ENCODE data around the gene NCEH1.
"Not testable (repeated sequence)": the region's sequence is repeated elsewhere in the genome, so short reads cannot be mapped to it uniquely, and the experiment has no call there.

The NCEH1 gene

DNA sequence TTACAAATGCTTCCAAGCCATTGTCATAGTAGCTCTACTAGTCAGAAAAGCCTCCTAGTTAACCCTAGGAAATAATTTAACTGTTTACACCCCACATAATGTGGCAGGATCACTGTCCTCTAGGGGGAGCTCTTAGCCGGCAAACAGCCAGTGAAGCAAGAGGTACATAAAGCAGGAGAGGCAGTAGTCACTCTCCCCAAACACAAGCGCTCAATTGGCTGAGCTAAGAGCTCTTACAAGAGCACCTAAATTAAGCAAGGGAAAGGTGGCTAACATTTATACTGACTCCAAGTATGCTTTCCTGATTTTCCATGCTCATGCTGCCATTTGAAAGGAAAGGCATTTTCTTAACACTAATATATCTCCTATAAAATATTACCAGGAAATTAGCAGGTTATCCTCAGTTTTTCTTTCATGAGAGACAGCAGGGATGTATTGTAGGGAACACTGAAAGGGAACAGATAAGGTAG lies 37.6 kb downstream of the NCEH1 start:
- DNase-seq, result peak; percentile 77

DNA sequence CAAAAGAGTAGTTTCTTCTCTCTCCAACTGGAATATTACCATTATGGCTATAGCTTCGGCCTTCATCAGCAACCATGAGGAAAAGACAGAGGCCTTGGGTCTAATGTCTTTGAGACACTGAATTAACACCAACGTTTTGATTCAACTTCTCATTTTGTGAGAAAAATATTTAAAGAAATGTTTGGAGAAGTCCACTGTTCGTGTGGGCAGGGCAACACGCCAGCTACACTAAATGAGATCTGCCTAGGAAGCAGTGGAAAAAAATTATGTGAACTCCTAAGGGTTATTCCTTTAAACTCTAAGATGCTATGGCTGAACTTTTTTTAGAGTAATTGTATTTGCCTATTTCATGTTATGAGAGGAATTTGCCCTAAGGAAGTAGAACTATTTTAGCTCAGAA lies 41.8 kb downstream of the NCEH1 start:
- DNase-seq, result no peak

DNA sequence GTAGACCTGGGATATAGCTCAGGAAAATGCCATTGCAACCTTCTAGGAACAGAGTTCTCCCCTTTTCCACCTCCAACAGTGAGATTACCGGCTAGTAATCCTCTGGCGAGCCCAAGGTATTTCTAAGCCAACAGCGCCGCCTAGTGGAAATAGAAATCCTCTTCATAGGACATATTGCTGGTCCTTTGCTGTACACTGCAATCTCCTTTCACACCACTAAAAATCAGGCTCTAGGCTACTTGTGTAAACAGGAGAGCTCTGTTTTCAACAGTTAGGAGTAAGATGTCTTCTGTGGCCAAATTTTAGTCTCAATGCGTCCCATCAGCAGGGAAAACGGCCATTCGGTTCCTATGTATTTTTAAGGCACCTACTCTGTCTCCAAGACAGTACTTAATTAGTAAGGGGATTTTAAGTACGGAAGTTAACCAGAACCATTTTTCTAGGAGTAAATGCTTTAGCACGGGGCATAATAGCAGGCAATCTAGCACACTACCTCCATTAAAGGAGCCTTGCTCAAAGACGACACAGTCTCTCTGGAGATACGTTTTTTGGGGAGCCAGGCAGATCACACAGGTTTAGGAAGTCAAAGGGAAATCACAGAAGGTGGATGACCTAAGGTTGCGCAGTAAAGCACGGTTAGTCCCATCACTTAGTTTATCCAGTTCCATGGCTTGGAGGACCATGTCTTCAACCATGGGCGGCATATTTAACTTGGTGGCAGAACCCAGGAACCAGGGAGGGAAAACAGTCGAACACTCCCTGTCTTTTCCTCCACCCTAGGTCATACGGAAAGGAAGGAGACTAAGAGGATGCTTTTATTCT lies 43.8 kb downstream of the NCEH1 start:
- peak; percentile 83 for DNase-seq

DNA sequence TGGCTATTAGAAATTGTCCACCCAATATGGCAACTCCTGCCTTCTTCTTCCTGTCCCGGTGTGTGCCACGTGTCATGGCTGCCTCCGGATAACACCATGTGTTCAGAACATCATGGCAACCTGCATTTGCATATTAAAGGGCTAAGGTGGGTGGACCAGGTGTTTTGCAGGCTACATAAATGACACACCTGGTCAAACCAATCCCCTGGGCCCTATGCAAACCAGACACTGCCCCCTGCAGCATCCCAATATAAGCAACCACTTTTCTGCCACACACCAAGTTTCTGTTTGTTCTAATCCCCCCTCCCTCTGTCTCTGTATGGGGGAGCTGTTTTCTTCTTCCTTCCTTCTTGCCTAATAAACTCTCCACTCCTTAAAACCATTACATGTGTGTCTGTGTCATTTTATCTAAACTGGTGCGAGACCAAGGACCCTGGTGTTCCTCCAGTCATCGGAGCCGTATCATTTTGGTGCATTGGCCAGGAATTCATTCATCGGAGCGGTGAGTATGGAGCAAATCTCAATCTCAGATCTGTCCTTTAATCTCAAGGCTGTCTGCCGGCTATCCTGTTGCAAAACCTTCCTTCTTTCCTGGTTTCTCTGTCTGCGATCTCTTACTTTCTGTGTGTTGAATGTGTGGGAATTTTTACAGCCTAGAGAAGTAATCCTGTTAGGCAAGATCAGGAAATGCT lies 44.5 kb downstream of the NCEH1 start:
- DNase-seq, result no peak

DNA sequence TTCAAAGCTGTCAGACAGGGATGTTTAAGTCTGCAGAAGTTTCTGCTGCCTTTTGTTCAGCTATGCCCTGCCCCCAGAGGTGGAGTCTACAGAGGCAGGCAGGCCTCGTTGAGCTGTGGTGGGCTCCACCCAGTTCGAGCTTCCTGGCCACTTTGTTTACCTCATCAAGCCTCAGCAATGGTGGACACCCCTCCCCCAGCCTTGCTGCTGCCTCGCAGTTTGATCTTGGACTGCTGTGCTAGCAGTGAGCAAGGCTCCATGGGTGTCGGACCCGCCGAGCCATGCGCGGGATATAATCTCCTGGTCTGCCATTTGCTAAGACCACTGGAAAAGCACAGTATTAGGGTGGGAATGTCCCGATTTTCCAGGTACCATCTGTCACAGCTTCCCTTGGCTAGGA lies 45.4 kb downstream of the NCEH1 start:
- not testable (repeated sequence) for DNase-seq

DNA sequence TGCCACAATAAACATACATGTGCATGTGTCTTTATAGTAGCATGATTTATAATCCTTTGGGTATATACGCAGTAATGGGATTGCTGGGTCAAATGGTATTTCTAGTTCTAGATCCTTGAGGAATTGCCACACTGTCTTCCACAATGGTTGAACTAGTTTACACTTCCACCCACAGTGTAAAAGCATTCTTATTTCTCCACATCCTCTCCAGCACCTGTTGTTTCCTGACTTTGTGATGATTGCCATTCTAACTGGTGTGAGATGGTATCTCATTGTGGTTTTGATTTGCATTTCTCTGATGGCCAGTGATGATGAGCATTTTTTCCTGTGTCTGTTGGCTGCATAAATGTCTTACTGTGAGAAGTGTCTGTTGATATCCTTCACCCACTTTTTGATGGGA lies 50.4 kb downstream of the NCEH1 start:
- not testable (repeated sequence) for DNase-seq

DNA sequence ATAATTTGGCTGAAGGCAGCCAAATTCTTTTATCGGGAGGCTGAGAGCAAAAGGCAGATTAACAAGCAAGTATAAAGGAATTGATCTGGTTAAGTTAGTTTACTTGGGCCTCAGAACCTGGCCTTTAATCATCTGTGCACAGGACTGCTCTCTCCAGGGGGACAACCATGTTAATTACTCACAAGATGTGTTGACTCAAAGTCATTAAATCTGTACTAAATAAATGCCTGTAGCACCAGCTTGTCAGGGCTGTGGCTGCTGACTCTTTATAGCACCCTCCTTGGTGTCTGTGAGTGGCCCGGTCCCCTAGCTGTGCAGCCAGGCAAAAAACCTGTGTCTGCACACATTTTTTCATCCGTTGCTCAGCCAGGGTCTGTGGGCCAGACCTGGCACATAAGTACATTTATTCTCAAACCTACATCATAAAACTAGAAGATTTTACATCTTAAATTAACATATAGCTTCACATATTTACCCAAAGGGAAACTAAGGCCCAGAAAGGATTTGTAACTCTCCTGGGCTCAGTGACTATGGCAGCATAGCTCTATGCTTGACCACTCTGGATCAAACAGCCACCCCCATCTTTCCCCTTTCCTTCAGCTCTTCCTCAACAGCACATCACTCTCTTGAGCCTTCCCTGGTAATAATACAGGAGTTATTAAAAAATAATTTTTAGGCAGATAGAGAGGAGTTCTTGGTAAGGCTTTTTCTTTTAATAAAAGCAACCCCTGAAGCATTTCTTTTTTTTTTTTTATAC lies 51.4 kb downstream of the NCEH1 start:
- DNase-seq, result no peak

DNA sequence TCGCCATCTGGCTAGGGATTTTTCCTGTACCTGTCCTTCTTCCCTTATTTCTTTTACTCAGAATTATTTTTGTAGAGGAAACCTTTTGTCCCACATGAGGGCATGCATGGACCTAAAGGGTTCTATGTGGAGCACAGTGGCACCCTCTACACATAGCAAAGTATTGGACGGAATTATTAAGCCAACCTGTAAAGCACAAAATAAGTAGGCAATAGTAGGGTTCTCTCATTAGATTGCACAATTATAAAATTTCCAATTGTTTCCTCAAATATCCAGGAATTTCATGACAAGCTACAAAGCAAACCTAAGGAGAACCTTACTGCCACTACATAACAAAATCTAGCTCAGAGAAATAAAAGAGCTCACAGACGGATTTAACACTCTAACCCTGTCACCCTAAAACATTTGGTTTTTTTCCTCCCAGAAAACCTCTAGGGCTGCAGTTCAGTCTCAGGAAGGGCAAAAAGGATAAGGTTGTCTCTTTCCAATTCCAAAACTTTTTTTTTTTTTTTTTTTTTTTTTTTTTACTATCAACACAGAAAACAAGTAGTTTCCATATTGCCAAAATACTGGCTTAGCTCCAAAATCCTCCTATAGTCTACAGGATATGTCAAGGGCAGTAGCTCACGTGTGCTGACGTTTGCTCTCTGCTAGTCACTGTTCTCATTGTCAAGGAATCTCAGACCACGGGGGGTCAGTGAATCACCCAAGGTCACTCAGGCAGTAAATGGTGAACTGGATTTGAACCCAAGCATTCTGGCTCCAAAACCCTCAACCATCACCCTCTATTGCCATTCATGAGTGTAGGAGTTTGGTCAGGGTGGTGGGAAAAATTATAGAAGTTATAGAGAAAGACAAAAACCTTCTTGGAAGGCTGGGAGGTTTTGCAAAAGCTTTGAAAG lies 52.3 kb downstream of the NCEH1 start:
- DNase-seq, result no peak

DNA sequence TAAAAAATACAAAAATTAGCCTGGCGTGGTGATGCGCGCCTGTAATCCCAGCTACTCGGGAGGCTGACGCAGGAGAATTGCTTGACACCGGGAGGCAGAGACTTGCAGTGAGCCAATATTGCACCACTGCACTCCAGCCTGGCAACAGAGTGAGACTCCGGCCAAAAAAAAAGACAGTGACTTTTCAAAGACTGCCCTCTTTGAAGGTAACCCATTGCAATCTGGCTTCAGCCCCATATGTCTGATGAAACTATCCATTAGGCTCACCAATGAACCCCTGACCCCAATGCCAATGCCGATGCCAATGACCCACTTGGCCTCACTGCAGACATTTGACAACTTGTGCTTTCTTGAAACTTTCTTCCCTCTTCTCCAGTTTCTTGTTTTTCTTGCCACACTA lies 54.3 kb downstream of the NCEH1 start:
- no peak for DNase-seq

DNA sequence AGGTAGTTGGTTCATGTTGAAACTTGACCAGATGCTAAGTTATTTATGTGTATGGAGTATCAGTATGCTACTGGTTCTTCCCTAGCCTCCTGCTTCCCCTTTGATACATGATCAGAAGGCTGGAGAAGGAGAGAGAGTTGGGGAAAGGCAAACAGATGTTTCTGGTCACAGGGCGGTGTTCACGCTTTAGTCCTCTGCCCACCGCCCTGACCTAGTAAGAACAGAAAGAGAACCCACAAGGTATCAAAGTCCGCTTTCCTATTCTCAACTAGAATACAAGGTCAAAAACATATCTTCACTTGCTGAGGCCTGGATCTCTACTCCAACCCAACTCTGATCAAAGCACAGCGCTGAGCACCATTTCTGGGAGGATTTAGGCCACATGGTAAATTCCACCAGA lies 55.5 kb downstream of the NCEH1 start:
- no peak for DNase-seq

DNA sequence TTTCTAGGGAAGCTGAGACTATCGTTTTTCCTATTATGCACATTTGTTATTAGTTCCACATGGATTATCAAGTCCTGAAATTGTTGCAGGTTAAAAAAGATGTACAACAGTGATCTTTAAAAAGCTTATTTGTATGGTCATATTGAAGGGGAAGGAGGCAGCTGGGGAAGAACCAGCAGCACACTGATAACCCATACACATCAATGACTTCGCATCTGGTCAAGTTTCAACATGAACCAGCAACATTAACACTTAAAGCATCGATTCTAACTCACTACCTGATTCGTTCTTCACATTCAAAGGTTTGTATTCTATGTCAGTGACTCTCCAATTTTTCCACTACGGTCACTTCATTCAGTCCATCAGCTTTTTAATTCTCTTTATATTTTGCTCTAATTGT lies 56.4 kb downstream of the NCEH1 start:
- no peak for DNase-seq

DNA sequence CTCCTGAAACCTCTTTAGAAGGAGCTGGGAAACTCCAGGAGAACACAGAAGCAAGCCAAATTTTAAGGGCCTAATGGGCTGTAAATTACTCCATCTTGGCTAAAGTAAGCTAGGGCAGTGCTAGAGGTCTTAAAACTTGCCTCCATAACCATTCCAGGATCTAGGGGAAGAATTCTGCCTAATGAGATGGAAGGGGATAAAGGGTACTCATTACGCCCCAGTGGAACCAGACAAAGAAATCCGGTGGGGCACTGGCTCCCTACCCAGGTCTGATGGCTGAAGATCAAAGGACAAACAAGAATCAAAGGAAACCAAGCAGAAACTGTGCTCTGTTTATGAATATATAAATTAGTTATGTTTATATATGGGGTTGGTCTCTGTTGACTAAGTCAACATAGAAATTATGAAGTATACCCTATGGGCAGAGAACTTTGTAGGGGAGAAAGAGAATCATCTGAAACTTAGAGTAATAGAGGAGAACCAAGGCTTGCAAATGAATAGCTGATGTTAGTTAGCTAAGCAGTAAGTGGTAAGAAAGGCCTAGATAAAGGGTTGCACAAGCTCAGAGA lies 57.8 kb downstream of the NCEH1 start:
- no peak for DNase-seq

DNA sequence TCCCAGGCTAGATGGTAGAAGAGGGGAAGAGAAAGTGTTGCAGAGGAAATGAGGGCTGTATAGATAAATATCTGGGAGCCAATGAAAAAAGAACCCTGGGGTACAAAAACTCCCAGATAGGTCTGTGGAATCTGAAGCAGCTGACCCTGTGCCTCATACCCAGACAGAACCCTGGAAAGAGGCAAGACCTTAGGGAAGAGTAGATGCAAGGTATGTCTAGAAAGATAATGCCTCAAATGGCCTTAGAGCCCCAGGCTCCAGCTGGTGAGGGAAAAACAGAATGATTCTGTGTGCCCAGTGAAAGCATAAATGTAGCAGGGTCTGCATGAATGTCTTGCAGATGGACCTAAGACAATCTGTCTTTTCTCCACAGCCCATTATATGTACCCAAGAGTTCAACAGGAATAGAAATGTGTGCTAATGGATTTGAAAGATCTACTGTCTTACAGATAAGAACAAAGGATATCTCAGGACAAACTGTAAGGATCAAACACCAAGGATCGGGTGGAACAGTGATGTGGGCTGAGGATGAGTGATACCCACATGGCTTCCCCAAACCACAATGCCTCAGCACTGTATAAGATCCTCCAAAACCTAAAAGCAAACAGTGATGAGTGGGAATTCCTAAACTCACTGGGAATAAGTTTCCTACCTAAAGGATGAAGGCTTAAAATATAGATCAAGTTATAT lies 58.8 kb downstream of the NCEH1 start:
- no peak for DNase-seq

DNA sequence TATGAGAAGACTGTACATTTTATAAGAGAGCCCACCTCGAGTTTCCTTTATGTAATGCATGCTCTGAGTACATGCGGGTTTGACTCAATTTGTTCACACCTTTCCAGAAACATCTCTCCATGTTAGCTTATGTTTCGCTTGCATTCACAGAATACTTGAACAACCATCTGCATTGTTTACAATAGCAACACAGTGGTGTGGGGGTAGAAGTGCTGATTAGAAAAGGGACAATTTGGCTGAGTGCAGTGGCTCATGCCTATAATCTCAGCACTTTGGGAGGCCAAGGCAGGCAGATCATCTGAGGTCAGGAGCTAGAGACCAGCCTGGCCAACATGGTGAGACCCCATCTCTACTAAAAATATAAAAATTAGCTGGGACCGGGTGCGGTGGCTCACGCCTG lies 60.9 kb downstream of the NCEH1 start:
- no peak for DNase-seq

DNA sequence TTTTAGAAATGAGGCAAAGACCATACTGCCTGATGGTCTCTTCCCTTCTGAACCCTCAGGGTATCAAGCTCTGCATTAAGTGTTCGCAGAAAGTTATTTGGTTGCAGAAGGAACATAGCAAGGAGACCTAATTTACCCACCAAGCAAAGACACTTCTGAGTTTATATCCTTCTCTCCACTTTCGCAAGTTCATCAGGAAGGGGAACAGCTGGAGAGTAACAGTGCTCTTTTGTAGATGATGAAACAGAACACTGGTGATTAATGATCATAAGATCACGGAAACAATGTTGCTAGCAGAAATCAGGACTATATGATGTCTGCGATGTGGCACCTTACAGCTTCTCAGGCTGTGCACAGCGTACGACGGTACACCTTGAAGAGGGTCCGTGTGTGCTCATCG lies 62.1 kb downstream of the NCEH1 start:
- no peak for DNase-seq

DNA sequence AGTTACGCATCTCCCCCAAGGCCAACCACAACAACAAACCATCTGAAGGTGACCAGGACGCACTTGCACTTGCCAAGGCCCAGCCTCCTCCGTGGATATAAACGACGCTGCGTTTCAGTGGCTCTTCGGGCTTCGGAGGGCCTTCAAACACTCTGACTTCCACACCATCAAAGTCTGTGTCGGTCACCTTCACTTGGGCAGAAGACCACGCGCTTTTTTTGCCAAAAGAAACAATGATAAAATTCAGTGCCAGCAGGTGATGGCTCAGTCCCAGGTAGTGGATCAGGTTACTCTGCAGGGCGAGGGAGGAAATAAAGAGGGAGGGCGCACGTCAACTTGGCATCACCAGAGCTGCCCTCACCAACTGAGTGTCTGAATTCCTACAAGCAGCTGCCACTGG lies 63.0 kb downstream of the NCEH1 start:
- no peak for DNase-seq

DNA sequence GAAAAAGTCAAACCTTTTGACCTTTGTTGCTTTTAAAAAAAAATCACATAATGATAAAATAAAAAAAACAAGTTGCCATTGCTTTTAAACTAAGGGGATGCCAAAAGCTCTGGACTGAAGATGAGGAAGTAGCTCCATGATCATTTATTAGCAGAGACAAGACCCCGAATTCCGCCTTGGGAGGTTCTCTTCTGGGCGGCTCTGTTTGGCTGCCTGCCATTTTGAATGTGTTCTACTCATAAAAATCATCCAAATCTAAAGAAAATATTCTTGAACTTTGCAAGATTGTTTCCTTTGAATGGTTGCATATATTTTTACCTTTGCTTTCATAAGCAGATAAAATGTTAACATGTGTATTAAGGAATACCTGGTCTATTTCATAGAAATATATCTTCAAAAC lies 63.8 kb downstream of the NCEH1 start:
- DNase-seq, result no peak

DNA sequence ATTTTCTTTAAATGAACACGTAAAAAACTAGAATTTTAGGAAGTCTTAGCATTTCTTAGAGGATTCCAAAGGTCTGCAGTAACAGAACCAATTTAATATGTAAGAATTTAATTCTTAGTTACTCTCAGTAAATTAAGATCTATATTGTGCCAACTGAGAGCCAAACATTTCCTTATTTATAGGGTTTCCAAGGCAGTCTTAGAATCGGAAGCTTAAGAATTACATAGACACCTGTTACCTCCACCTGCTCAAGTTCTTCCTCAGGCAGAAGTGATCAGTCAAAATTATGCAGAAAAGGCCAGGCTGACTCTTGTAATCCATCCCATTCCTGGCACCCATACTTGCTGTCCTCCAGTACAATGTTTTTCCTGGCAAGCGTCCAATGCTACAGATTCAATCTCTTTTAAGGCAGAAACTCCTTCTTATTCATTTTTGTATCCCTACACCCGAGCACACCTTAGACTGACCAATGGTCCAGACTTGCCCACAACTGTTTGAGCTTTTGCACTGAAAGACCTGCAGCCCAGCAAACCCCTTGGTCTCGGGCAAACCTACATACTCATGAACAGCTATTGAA lies 64.3 kb downstream of the NCEH1 start:
- DNase-seq, result no peak

DNA sequence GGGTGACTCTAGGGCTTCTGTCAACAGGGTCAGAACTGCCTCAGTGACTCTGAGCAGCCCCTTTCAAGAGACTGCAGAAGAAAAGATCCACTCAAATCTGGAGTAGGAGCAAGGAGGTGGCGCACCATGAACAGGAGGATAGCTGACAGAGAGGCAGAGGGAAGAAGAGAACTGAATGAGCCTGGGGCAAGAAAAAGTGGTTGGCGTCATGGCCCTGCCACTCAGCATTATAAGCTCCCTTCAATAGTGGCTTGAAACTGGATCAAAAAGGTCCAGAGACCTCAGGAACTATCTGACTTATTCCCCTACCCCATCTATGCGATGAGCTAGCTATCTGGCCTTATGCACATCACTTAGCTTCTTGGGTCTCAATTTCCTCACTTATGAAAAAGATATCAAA lies 66.6 kb downstream of the NCEH1 start:
- DNase-seq, result no peak

DNA sequence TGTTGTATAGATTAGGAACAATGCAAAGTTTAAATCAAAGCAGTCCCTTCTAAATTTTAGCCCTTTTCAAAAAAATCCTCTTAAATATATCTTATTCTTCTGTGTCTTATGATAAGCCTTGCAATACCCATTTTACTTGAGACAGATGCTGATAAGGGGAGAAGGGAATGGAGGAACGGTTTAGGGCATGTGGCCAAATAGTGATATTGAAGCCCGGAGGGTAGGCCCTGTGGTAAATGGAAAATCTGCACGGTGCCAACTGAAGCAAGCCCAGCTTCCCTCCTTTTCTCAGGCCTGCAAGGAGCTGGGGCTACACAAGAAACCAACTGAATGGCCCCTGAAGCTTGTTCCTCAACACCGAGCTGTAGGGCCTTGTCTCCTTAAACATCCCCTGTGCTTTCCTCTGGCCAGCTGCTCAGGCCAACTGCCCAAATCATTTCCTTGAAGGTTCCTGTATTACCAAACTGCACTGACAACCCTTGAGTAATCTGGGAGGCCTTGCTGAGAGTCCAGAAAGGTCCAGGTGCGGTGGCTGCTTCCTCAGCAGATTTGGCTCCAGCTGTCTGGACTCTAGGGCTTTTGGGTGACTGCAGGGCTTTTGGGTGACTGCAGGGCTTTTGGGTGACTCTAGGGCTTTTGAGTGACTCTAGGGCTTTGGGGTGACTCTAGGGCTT lies 67.2 kb downstream of the NCEH1 start:
- no peak for DNase-seq

DNA sequence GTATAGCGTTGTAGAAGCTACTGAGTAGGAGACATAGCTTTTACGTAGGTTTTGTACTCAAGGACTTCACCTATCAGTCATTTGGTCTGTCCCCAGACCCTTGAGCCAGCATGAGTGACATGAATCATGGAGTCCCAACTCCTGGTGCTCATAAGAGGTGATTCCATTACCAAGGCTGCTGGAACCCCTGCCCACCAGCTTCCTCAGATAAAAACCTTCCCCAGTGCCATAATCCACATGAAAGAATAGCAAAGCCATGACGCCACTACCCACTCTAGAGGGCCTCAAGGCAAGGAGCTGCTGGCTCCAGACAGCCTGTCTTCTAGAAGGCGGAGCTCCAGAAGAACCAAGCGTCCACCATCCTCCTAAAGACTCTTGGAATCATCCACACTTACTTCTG lies 69.6 kb downstream of the NCEH1 start:
- DNase-seq, result no peak
